ENCODE results near the gene PROZ.

Gene PROZ

GRCh38 chr13:113209336-113209758 is 50.9 kb downstream of the PROZ start, which contains the start of gene CUL4A:
Gene CUL4A (plus strand): TSS chr13:113209613. CDS start chr13:113209628, 15 bp downstream.
- peak within 1 kb of the TSS; percentile 89 for H3K4me3 ChIP-seq (ENCODE audit: low read depth, low read length)
- DNase-seq (ENCODE audit: low read depth): peak; percentile 69
- TF ChIP-seq, protein P1, sequence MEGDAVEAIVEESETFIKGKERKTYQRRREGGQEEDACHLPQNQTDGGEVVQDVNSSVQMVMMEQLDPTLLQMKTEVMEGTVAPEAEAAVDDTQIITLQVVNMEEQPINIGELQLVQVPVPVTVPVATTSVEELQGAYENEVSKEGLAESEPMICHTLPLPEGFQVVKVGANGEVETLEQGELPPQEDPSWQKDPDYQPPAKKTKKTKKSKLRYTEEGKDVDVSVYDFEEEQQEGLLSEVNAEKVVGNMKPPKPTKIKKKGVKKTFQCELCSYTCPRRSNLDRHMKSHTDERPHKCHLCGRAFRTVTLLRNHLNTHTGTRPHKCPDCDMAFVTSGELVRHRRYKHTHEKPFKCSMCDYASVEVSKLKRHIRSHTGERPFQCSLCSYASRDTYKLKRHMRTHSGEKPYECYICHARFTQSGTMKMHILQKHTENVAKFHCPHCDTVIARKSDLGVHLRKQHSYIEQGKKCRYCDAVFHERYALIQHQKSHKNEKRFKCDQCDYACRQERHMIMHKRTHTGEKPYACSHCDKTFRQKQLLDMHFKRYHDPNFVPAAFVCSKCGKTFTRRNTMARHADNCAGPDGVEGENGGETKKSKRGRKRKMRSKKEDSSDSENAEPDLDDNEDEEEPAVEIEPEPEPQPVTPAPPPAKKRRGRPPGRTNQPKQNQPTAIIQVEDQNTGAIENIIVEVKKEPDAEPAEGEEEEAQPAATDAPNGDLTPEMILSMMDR (conservative IDR thresholded peaks at IDR 0.05; ENCODE audit: low read depth, low read length): no peak

DNA sequence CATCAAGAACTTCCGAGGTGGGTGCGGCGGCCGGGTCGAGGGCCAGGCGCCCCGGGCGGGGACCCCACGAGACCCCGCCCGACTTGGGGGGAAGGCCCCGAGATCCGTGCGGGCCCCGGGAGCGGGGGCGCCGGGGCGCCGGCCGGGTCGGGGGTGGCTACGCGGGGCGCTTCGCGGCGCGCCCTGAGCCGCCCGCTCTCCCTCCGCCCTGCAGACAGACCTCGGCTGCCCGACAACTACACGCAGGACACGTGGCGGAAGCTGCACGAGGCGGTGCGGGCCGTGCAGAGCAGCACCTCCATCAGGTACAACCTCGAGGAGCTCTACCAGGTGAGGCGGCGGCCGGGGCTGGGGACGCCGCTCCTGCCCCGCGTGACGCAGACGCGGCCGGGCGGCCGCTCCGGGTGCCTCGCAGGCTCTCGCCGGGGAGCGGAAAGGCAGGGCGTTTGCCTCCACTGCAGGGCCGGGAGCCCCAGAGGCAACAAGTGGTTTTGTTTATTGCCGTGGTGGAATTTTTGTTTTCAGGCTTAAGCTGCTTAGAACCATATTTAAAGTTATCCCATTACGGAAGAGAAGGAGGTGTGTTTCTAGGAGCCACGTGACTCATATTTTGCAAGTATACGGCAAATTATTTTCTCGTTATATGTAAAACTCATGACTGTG is 51.4 kb downstream of the PROZ start:
- TF ChIP-seq, protein P1 (conservative IDR thresholded peaks at IDR 0.05; ENCODE audit: low read depth, low read length): no peak
- peak overlapping the region; percentile 89 for H3K4me3 ChIP-seq (ENCODE audit: low read depth, low read length)
- peak; percentile 68 for DNase-seq (ENCODE audit: low read depth)

- H3K4me3 ChIP-seq (ENCODE audit: low read depth, low read length): peak overlapping the region; percentile 26
- TF ChIP-seq, protein P1 (conservative IDR thresholded peaks at IDR 0.05; ENCODE audit: low read depth, low read length): no peak
- no peak for DNase-seq (ENCODE audit: low read depth)
Observed at GRCh38 chr13:113210833-113211232, 52.4 kb downstream of the PROZ start.

- no peak overlapping the region for H3K4me3 ChIP-seq (ENCODE audit: low read depth, low read length)
- TF ChIP-seq, protein P1 (conservative IDR thresholded peaks at IDR 0.05; ENCODE audit: low read depth, low read length): peak; percentile 44
- no peak for DNase-seq (ENCODE audit: low read depth)
Observed at GRCh38 chr13:113211774-113212173, 53.3 kb downstream of the PROZ start.

DNA sequence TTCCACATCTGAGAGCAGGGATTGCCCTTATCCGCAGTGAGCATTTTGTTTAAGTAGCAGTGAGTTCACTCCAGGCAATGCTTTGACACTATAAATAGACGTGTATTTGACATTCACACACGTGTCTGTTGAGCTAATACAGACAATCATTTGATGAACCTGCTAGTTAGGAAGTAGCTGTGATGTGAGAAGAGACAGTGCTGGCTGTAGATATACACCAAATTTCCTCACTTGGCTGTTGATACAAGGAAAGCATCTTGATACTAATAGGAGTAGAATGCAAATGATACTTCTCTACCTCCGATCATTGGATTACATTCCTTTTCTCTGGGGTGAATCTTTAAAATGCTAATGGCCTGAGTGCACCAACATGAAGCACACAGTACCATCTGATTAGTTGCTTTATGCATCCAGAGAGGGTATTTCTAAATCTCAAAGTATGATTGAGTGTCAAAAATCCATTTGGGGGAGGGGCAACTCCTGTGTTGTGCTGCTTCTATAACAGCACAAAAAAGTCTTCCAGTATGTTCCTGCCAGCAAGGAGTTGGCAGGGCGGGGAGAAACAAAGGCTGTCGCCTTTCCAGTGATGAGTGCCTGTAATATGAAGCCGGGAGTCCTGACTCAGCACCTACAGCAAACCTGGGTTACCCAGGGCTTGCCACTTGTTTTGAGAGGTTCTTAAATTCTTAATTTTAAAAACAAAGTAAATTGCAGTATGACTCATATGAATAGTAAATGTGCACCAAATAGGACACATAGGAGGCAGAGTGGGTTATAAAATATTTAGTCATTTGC is 58.0 kb downstream of the PROZ start:
- TF ChIP-seq, protein P1 (conservative IDR thresholded peaks at IDR 0.05; ENCODE audit: low read depth, low read length): no peak
- DNase-seq (ENCODE audit: low read depth): peak; percentile 63
- no peak overlapping the region for H3K4me3 ChIP-seq (ENCODE audit: low read depth, low read length)

- DNase-seq (ENCODE audit: low read depth): no peak
- TF ChIP-seq, protein P1 (conservative IDR thresholded peaks at IDR 0.05; ENCODE audit: low read depth, low read length): no peak
- no peak overlapping the region for H3K4me3 ChIP-seq (ENCODE audit: low read depth, low read length)
Observed at GRCh38 chr13:113218586-113218985, 60.1 kb downstream of the PROZ start.
